Measurements from ENCODE around the gene GOT2.

The GOT2 gene

DNA sequence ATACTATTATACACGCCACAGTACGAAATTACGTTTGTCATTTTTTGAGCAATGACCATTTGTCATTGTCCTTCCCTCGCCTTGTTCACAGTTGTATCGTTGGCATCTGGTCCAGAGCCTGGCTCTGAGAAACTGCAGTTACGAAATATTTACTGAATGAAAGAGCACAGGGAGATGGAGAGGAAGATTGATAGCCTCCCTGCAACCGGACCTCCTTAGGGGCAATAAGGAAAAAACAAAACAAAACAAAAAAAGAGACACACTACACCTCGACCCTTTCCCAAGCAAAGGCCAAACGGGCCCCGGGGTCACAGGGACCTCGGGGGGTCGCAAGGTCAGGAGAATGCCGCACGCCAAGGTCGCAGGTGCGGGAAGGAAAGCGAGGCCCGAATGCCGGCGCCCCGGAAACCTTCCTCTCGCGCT lies 857 bp downstream of the GOT2 start:
- TF ChIP-seq, protein P1, sequence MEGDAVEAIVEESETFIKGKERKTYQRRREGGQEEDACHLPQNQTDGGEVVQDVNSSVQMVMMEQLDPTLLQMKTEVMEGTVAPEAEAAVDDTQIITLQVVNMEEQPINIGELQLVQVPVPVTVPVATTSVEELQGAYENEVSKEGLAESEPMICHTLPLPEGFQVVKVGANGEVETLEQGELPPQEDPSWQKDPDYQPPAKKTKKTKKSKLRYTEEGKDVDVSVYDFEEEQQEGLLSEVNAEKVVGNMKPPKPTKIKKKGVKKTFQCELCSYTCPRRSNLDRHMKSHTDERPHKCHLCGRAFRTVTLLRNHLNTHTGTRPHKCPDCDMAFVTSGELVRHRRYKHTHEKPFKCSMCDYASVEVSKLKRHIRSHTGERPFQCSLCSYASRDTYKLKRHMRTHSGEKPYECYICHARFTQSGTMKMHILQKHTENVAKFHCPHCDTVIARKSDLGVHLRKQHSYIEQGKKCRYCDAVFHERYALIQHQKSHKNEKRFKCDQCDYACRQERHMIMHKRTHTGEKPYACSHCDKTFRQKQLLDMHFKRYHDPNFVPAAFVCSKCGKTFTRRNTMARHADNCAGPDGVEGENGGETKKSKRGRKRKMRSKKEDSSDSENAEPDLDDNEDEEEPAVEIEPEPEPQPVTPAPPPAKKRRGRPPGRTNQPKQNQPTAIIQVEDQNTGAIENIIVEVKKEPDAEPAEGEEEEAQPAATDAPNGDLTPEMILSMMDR (conservative IDR thresholded peaks at IDR 0.05; ENCODE audit: low read depth, low read length), result no peak
- peak overlapping the region; percentile 98 for H3K4me3 ChIP-seq (ENCODE audit: low read depth, low read length)
- peak; percentile 16 for DNase-seq (ENCODE audit: low read depth)

DNA sequence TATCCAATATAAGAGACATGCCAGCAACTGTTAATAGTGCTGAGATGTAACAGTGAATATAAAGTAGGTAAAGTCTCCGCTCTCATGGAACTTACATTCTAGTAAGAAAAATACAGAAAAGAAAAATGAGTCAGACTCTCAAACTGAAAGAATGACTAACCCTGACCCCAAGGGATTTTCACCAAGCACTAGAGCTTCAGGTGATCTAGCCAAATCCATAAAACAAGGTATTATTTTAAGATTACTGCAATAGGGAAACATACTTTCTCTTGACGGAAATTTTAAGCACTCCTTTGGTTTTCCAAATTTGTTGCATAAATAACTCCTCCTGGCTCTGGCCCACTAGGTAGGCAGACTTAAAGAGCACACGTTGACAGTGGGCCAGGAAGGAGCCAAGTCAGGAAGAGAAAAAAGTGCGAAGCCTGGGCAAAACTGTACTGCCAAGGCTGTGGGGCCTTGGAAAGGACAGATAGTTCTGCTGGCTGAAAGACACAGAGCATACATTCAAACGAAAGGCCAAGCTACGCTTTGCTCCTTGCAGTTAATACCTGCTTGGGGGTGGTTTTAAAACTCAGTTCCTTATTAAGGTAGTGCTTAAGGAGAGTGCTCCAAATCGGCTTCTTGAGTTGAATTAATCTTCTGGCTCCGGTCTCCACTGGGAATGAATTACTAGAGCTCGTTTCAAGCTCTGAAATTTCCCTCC lies 1.4 kb downstream of the GOT2 start:
- H3K4me3 ChIP-seq (ENCODE audit: low read depth, low read length), result peak overlapping the region; percentile 98
- TF ChIP-seq, protein P1 (conservative IDR thresholded peaks at IDR 0.05; ENCODE audit: low read depth, low read length), result no peak
- DNase-seq (ENCODE audit: low read depth), result peak; percentile 51

DNA sequence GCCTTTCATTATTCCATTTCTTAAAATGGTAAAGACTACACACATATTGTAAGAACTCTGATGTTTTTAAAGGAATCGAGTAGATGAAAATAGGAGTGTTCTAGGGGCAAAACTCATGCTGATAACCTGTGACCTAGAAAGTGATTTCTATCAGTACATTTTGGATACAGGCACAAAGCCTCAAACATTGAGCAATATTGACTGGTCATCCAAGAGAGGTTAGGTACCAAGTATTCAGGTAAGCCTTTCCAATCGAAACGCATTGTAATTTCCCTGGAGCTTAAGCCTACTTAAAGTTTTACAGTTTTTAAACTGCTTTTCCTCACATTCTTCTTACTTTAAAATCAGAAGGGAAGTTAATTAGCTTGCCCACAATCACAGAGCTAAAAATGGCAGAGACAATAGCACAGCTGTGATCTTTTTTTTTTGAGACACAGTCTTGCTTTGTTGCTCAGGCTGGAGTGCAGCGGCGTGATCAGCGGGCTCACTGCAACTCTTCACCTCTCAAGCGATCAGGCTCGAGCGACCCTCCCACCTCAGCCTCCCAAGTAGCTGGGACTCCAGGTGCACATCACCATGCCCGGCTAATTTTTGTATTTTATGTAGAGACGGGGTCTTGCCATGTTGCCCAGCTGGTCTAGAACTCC lies 3.3 kb downstream of the GOT2 start:
- H3K4me3 ChIP-seq (ENCODE audit: low read depth, low read length), result no peak overlapping the region
- DNase-seq (ENCODE audit: low read depth), result no peak
- TF ChIP-seq, protein P1 (conservative IDR thresholded peaks at IDR 0.05; ENCODE audit: low read depth, low read length), result no peak

DNA sequence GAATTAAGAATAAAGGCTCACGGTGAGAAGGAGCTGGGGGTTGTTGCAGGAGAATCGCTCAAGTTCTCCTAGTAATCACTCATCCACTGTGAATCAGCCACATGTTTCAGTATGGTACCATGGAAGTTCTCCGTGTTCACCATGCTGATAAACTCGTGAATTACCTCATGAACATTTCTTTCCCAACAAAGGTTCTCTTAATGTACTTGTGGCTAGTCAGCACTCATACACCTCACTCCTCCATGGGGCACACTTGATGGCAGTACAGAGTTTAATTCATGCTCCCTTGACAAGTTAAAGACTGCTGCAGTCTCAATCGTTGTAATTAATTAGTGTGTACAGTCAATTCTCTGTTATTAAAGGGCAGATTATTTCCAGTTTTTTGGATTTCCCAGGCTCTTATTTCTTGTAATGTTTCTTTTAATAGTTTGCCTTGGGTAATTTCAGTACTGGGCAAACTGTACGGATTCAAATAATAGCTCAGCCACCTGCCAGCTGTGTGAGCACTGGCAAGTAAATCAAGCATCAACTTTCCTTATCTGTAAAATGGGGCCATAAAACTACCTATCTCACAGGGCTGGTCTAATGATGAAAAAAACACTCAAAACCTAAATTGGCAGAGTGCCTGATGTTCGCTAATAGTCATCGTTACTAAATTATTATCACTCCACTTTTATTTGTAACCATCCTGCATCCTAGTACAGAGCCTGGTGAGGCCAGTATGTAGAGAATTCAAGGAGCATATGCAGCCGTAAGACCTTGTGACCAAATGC lies 6.1 kb downstream of the GOT2 start:
- TF ChIP-seq, protein P1 (conservative IDR thresholded peaks at IDR 0.05; ENCODE audit: low read depth, low read length), result no peak
- no peak for DNase-seq (ENCODE audit: low read depth)

DNA sequence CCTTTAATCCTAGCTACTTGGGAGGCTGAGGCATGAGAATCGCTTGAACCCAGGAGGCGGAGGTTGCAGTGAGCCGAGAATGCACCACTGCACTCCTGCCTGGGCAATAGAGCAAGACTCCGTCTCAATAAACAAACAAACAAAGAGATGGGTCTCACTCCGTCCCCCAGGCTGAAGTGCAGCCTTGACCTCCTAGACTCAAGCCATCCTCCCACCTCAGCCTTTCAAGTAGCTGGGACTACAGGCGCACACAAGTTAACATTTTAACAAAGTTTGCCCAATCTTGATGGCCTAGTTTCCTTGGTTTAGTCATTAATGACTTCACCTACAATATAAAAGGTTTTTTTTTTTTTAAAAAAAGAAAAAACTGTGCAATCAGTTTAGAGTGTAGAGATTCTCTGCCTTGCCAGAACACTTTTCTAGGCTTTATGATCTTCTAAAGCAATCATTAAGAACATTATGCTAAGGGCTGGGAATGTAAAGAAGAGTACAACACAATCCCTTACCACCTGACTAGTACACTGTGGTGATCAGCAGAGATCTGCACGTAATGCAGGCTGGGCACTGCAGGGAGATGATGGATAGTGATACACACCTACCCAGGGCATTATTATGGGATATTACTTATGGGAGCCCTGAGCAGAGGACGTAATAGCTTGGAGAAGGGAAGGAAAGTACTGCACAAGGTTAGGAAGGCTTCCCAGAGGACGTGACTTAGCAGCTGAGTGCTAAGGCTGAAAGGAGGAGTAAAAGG lies 6.9 kb downstream of the GOT2 start:
- TF ChIP-seq, protein P1 (conservative IDR thresholded peaks at IDR 0.05; ENCODE audit: low read depth, low read length), result no peak
- no peak for DNase-seq (ENCODE audit: low read depth)
- no peak overlapping the region for H3K4me3 ChIP-seq (ENCODE audit: low read depth, low read length)

More for the DNA sequence above, 6.1 kb downstream of the GOT2 start:
- H3K4me3 ChIP-seq (ENCODE audit: low read depth, low read length), result no peak overlapping the region

DNA sequence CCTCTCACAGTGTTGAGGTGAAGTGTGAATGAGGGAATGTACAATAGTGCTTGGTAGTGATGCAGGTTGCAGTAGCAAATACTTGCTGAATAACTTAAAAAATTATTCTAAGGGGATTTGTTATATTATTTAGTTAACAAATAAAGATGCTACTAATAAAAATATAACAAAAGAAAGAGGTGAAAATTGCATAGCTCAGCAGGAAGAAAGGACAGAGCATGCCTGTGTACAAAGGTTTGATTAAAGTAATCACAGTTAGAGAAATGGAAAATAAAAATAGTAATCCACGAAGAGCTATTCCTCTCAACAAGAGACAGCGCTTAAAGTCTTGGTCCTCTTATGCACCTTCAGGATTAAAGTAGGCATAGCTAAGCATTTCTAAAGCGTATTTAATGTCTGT lies 11.0 kb downstream of the GOT2 start:
- DNase-seq (ENCODE audit: low read depth), result no peak
- H3K4me3 ChIP-seq (ENCODE audit: low read depth, low read length), result no peak overlapping the region
- TF ChIP-seq, protein P1 (conservative IDR thresholded peaks at IDR 0.05; ENCODE audit: low read depth, low read length), result no peak
